Ramos (cell line): ENCODE measurements around the gene PREPL.
"Not testable (repeated sequence)": the region's sequence is repeated elsewhere in the genome, so short reads cannot be mapped to it uniquely, and the experiment has no call there.

Experiments
- in situ Hi-C: fragments of 300-500 bp; cut with MboI; formaldehyde crosslinking; loops from one replicate; pipeline ENCODE4 v1.14.3; 2022; ENCODE audit warnings: low sequenced_read_pairs; ENCODE audit not compliant: unreplicated experiment

The PREPL gene

DNA sequence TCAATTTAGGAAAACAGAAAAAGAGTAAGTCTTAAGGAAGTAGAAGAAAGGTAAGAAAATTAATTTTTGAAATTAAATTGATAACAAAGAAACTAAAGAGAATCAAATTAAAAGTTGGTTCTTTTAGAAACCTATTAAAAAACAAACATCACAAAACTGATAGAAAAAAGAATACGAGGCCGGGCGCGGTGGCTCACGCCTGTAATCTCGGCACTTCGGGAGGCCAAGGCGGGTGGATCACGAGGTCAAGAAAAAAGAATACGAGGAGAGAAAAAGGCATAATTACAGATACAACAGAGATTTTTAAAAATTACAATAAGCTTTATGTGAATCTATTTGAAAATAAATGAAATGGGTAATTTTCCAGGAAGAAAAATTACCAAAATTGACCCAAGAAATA, 11.8 kb downstream of the PREPL start:
- in situ Hi-C loops = no loop called here

- in situ Hi-C loops = no loop called here
Observed at GRCh38 chr2:44348400-44348799, 12.9 kb downstream of the PREPL start.

- in situ Hi-C loops = no loop called here
Observed at GRCh38 chr2:44347526-44347925, 13.8 kb downstream of the PREPL start.

GRCh38 chr2:44342854-44343253, 18.4 kb downstream of the PREPL start:
- in situ Hi-C loops = no loop called here

DNA sequence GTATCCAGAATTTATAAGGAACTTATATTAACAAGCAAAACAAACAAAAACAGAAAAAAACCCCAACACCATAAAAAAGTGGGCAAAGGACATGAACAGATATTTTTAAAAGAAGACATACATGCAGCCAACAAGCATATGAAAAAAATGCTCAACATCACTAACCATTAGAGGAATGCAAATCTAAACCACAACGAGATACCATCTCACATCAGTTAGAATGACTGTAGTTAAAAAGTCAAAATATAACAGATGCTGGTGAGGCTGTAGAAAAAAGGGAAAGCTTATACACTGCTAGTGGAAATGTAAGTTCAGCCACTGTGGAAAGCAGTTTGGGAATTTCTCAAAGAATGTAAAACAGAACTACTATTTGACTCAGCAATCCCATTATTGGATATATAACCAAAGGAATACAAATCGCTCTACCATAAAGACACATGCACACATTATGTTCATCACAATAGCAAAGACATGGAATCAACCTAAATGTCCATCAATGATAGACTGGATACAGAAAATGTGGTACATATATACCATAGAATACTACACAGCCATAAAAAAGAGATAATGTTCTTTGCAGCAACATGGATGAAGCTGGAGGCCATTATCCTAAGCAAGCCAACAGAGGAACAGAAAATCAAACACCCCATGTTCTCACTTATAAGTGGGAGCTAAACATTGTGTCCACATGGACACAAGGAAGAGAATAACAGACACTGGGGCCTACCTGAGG, 25.3 kb downstream of the PREPL start:
- in situ Hi-C loops = no loop called here

GRCh38 chr2:44333994-44334393, 27.3 kb downstream of the PREPL start:
- in situ Hi-C loops = no loop called here

GRCh38 chr2:44330801-44331200, 30.5 kb downstream of the PREPL start:
- in situ Hi-C loops = no loop called here

DNA sequence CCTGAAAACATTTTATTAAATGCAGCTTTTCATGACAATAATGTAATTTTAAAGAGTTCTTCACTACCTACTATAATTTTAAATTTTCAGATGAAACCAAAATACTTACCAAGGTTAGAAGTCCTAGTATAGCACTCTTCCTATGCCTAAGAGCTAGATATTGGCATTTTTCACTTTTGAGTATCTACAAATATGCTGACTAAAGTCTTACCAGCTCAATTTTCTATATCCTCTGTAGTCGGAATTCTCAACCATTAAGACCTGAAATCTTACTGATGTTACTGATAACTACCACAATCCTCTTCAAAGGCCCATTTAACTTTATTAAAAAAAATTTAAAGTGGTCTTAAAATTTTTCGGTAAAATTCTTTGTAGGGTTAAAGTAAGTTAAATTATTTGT, 32.0 kb downstream of the PREPL start:
- in situ Hi-C loops = no loop called here

- in situ Hi-C loops = no loop called here
Observed at GRCh38 chr2:44328750-44329149, 32.5 kb downstream of the PREPL start.

DNA sequence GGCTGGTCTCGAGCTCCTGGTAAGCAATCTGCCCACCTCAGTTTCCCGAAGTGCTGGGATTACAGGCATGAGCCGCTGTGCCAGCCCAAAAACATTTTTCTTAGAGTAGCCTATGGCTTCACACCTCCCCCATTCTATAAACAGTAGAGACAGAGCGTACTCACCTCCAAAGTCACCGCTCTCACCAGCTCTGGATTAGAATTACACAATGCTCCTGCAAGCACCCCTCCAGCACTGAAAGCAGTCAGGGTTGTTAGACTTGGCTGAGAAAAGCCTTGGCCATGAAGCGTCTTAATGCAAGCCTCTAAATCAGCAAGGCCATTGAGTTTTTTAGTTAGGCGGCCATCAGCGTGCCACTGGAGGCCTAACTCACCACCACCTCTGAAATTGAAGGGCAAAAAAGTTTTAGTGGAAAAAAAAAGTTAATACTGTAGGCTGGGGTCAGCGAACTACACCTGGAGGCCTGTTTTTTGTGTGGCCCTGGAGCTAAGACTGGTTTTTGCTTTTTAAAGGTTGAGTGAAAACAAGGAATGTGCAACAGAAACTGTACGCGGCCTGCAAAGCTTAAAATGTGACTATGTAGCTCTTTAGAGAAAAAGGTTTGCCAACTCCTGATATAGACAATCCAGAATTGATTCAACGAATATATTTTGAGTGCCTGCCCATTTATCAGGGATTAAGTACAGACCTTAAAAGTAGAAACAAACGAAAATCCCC, 34.6 kb downstream of the PREPL start:
- in situ Hi-C loops = no loop called here

- in situ Hi-C loops = no loop called here
Observed at GRCh38 chr2:44325897-44326296, 35.4 kb downstream of the PREPL start.

GRCh38 chr2:44324971-44325426, 36.3 kb downstream of the PREPL start:
- in situ Hi-C loops = no loop called here

GRCh38 chr2:44321360-44321759, 39.9 kb downstream of the PREPL start:
- in situ Hi-C loops = no loop called here

DNA sequence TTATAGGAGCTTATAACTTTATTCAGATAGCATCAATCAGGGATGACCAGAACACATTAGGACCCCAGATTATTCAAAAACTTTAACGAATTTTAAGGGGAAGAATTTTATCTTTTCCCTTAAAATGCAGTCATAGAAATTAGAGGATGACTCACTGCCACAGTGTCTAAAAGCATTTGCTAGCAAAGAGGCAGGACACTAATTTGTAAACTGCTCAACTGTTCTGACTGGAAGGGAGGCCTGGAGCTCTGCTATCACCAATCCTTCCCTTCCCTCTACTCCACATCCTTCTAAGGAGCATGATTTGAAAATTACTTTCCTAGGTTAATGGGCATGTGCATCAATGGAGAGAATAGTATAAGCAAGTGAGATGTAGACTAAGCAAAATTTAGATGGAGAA, 40.5 kb downstream of the PREPL start:
- in situ Hi-C loops = no loop called here

DNA sequence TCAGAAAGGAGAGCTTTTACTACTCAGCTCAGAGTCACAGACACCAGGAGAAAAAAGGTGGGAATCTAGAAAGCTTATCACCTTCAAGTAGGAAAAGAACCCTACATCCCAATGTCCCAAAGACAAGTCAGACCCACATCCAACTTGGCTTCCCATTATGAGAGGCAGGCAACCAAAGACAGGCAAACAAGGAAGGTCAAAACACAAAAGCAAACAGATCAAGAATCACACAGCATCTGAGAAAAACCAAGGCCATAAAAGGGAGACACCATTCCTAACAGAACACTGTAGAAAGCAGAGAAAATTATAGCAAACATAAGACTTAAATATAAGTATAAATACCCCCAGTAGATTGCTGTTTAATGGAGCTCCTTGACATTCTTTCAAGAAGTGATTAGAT, 45.3 kb downstream of the PREPL start:
- in situ Hi-C loops = no loop called here

DNA sequence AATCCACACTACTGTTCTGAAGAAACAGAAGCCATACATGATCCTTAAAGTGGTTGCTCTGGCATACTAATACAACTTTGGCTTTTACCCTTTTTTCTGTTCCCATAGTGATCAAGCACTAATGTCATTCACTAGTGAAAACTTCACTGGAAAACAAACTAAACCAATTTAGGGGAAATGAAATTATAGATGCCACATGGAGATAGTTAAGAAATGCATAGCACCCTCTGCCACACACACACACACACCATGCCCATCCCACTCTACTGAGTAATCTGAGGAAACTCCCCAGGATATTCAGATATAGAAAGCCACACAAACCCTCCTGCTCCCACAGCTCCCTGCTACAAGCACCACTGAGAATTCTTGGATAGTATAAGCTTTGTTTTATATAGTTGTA, 46.9 kb downstream of the PREPL start:
- in situ Hi-C loops = no loop called here

DNA sequence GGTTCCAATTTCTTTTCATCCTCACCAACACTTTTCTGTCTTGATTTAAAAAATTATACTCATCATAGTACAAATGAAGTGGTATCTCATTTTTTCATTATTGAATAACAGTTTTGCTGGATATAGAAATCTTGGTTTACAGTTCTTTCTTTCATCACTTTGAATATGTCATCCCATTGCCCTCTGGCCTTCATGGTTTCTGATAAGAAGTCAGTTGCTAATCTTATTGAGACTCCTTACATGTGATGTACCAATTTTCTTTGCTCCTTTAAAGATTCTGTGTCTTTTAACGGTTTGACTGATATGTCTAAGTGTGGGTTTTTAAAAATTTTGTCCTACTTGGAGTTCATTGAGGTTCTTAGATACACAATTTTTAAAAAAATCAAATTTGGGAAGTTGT, 51.0 kb downstream of the PREPL start:
- in situ Hi-C loops = no loop called here

- in situ Hi-C loops = no loop called here
Observed at GRCh38 chr2:44305882-44306281, 55.4 kb downstream of the PREPL start.

DNA sequence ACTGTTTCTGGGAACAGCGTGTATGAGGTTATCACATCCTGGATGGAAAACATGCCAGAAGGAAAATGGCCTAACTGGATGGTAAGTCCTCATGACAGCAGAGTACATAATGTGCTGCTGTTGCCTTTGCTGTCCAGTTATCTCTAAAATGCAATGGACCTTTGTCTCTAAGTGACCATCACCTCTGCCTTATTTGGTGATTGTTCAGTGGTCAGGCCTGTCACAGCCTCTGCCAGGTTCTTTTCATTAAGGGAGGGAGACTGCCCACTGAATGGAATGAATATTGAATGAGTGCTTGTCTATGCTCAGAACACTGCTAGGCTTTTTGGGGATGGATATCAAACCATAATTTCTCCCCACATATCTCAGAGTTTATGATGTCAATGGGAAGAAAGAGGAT, 57.0 kb downstream of the PREPL start:
- in situ Hi-C loops = no loop called here

GRCh38 chr2:44303766-44304165, 57.5 kb downstream of the PREPL start:
- in situ Hi-C loops = not testable (repeated sequence)

- in situ Hi-C loops = no loop called here
Observed at GRCh38 chr2:44301111-44301510, 60.2 kb downstream of the PREPL start.

DNA sequence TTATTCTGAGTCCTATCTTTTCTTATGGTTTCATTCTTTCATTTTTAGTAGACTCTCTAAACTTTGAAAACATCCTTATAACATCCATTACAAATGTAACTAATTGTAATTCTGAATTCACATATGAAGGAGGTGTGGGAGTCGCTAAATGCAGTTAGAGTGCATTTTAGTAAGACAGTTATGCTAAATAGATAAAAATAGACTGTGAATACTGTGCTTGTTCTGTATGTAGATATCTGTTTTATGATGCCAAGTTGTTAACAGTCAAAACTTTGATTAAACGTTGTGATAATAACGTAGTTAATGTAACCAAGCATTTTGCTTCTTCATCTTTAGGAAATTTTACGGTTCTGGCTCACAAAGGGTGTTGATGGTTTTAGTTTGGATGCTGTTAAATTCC, 61.7 kb downstream of the PREPL start:
- in situ Hi-C loops = no loop called here
